Heart left ventricle (tissue), 16 donors: ENCODE measurements around the gene RS1. TPM values are rescaled to one million over a fixed set of nuclear protein-coding genes. Genes with fewer than 3 reads are reported as not detected.

Experiments used
- ATAC-seq, 4 donors: fragments of 200-7000 bp; cut with Tn5 transposase; one replicate each; pipeline ENCODE4 v1.9.1; 2020 to 2022; ENCODE audit warnings: moderate library complexity in 4 of 4, mild to moderate bottlenecking in 3 of 4, moderate number of reproducible peaks in 1 of 4
- DNase-seq, 5 donors: peaks; one replicate each; pipeline ENCODE4 v3.0.0-alpha.2; 2020
- H3K27ac ChIP-seq, 12 donors: fragments of 200-600 bp; sonication (generic) in 4 of 12; one replicate each; pipeline versions ENCODE4 v1.5.0 to v1.8.0; 2016 to 2022; ENCODE audit warnings: mild to moderate bottlenecking in 2 of 12
- H3K27me3 ChIP-seq, 9 donors: fragments of 200-600 bp; sonication (generic) in 2 of 9; one replicate each; pipeline versions ENCODE4 v1.5.1 to v1.8.0; 2016 to 2022; ENCODE audit warnings: mild to moderate bottlenecking in 3 of 9
- H3K36me3 ChIP-seq, 9 donors: fragments of 200-600 bp; sonication (generic) in 2 of 9; one replicate each; pipeline versions ENCODE4 v1.5.0 to v1.8.0; 2018 to 2022; ENCODE audit warnings: mild to moderate bottlenecking in 2 of 9
- H3K4me1 ChIP-seq, 12 donors: fragments of 200-600 bp; sonication (generic) in 4 of 12; one replicate each; pipeline versions ENCODE4 v1.5.0 to v1.8.0; 2016 to 2022; ENCODE audit warnings: mild to moderate bottlenecking in 3 of 12
- H3K4me3 ChIP-seq, 12 donors: fragments of 200-600 bp; sonication (generic) in 4 of 12; one replicate each; pipeline versions ENCODE4 v1.5.0 to v1.8.0; 2017 to 2022; ENCODE audit warnings: mild to moderate bottlenecking in 9 of 12, moderate library complexity in 4 of 12
- H3K9me3 ChIP-seq, 12 donors: fragments of 200-600 bp; sonication (generic) in 4 of 12; one replicate each; pipeline versions ENCODE4 v1.5.0 to v1.8.0; 2016 to 2022; ENCODE audit warnings: mild to moderate bottlenecking in 1 of 12
- POLR2A ChIP-seq, 2 donors: fragments of 450-650 bp; IDR thresholded peaks; one replicate each; pipeline ENCODE4 v1.6.1; 2017; ENCODE audit warnings: antibody characterized with exemption in 2 of 2, mild to moderate bottlenecking in 2 of 2, moderate library complexity in 2 of 2
- WGBS, 4 donors: extraction: QIAGEN DNeasy Blood & Tissue Kit in 2 of 4; methylation state at CpG; one replicate each; pipeline versions ENCODE4 v1.1.5 to v1.1.7; 2013 to 2018; 5-methylcytosine and 5-hydroxymethylcytosine counted together
- intact Hi-C, 10 donors: fragments of 100-400 bp; cut with DNase I; formaldehyde crosslinking; loops; one replicate each; pipeline versions ENCODE4 v1.11.1 to v1.14.2; 2022
- polyA plus RNA-seq, 2 donors: library from polyadenylated mRNA; stranded (reverse); fragments of 200-250 nt; gene quantifications; one replicate each; pipeline ENCODE4 v1.2.3, GENCODE V29; 2013
- total RNA-seq, 9 donors: library from RNA; depleted of rRNA in 2 of 9; stranded (reverse); fragments of >200 nt in 2 of 9; fragmentation: NEBNext Ultra II Directional in 3 of 9; extraction: Animal tissue kit (Norgen Biotek cat#: 25700) in 3 of 9; gene quantifications; one replicate each; pipeline versions ENCODE4 v1.1.0 to v1.2.4, GENCODE V29; 2016 to 2023
- TF ChIP-seq, protein P1 (sequence below), 12 donors: fragments of 200-600 bp; sonication (generic) in 4 of 12; IDR thresholded peaks; one replicate each; pipeline versions ENCODE4 v1.5.0 to v1.8.0; 2018 to 2022; ENCODE audit warnings: antibody characterized with exemption in 12 of 12, mild to moderate bottlenecking in 5 of 12
- donor health status: ischemic (EF 13 %, LVEDD 7.1; RV severe dilation, severe dysfunction).
- donor health status: healthy with polysubstance abuse.
- donor health status: DM: no; HTN: yes; CAD: no.
- donor health status: DM: no; HTN: no; CAD: no.
- donor health status: ischemic (EF 25% LVEDD 6.9; RV normal size, moderate dysfunction).
- donor health status: ischemic (EF 25% LVEDD 5.7; RV mildly dilated, moderate dysfunction).
- donor health status: healthy.
- donor health status: DM: yes; HTN: yes; CAD: no.
- donor health status: ischemic (EF 35%, LVEDD 5.7; RV mildly dilated, moderate dysfunction).
- donor health status: nonischemic (EF 11% LVEDD 7.7; RV severe dilation, severe dysfunction).
- donor health status: DM: yes; HTN: yes; CAD: no.
- donor health status: PGD.
- donor health status: ischemic (EF 29% LVEDD 5.4; RV normal size, mild dysfunction).
- donor health status: nonischemic (EF 23%, LVEDD 6.1; RV moderate dilation, normal function).

Gene RS1
- total and polyA plus RNA-seq, 11 donors = not detected

DNA sequence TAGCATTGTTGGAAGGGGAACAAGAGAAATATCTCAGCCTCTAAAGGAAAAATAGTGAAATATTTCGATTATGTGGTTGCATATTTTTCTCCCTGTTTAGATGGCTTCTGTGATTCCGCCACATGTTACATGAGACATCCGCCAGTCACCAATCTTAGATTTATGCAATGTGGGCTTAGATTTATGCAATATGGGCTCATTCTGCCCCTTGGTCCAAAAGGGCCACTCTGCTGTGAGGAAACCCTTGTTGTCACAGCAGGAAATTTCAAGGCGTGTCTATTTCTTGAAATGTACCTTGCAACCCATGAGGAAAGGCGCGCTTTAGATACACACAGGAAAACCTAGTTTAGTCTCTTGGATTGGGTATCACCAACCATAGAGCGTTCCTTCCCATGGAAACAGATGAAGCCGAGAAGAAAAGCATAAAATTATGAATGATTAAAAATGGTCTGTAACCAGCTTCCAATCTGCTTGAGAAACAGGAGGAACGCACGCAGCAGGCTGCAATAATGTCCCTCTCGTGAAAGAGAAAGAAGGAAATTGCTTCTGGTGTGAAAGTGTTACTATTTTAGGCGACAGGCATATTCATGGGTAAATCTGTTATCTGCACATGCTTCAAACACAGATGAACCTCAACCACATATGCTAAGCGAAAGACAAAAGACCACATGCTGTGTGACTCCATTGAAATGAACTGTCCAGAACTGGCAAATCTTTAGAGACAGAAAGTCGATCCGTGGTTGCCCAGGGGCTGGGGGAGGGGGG is 3.7 kb downstream of the RS1 start:
- DNase-seq (no peak), ATAC-seq (no peak)
- Histone ChIP-seq H3K4me1 (no peaks in the 10 kb centered on the region), H3K27ac (no peak overlapping the region), H3K36me3 (no peaks in the 10 kb centered on the region), H3K4me3 (peak overlapping the region in 1 of 12 donors; percentile 3), H3K27me3 (no peaks in the 10 kb centered on the region), H3K9me3 (no peaks in the 10 kb centered on the region)
- intact Hi-C loops = no loop called here
- 58 to 70% (median 63%) methylated on average over 15 of the region's 15 CpGs for WGBS, 4 donors
- TF ChIP-seq, protein P1, sequence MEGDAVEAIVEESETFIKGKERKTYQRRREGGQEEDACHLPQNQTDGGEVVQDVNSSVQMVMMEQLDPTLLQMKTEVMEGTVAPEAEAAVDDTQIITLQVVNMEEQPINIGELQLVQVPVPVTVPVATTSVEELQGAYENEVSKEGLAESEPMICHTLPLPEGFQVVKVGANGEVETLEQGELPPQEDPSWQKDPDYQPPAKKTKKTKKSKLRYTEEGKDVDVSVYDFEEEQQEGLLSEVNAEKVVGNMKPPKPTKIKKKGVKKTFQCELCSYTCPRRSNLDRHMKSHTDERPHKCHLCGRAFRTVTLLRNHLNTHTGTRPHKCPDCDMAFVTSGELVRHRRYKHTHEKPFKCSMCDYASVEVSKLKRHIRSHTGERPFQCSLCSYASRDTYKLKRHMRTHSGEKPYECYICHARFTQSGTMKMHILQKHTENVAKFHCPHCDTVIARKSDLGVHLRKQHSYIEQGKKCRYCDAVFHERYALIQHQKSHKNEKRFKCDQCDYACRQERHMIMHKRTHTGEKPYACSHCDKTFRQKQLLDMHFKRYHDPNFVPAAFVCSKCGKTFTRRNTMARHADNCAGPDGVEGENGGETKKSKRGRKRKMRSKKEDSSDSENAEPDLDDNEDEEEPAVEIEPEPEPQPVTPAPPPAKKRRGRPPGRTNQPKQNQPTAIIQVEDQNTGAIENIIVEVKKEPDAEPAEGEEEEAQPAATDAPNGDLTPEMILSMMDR (IDR thresholded peaks at IDR 0.05) = no peak
- no peak for TF ChIP-seq POLR2A (IDR thresholded peaks at IDR 0.05)

DNA sequence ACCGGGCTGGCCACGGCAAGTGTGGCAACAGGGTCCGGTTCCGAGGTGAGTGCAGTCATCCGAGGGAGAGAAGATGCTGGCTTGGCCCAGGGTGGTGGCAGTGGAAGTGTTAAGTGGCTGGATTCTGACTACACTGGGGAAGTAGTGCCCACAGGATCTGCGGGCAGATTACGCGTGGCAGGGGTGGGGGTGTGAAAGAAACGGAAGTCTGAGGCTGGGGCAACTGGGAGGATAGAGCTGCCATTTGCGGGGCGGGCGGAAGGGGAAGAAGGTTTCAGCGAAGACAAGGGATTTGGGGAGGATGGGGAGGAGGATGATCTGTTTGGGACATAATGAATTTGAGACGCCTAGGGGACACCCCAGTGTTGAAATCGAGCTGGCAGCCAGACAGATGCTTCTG is 5.3 kb downstream of the RS1 start:
- ATAC-seq (no peak), DNase-seq (peak in 2 of 5 donors; percentile 20 to 30)
- Histone ChIP-seq H3K9me3 (no peaks in the 10 kb centered on the region), H3K4me1 (no peaks in the 10 kb centered on the region), H3K4me3 (no peak overlapping the region), H3K27me3 (no peaks in the 10 kb centered on the region), H3K27ac (no peak overlapping the region), H3K36me3 (no peaks in the 10 kb centered on the region)
- WGBS, 4 donors = 82 to 90% (median 87%) methylated on average over 15 of the region's 15 CpGs
- intact Hi-C loops = no loop called here
- TF ChIP-seq, protein P1 (IDR thresholded peaks at IDR 0.05) = no peak
- TF ChIP-seq POLR2A (IDR thresholded peaks at IDR 0.05) = no peak

DNA sequence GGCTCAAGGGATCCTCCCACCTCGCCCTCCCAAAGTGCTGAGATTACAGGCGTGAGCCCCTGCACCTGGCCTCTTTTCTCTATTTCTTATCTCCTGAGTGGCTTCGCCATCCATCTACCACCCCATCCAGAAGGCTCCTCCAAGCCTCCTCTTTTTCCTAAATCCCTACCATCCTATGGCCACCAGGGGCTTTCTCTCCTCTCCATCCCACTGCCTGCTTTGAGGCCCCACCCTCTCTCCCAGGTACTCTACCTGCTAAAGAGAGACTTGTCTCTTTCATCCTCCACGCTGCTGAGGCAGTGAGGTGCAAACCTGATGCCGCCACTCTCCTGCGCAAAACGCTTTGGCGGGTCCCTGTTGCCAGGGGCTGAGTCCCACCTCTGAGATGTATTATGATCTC is 7.0 kb downstream of the RS1 start:
- ATAC-seq = no peak
- WGBS, 4 donors = 78 to 89% (median 86%) methylated on average over 8 of the region's 8 CpGs
- no peak for TF ChIP-seq POLR2A (IDR thresholded peaks at IDR 0.05)
- TF ChIP-seq, protein P1 (IDR thresholded peaks at IDR 0.05) = no peak
- Histone ChIP-seq H3K36me3 (no peaks in the 10 kb centered on the region), H3K27ac (no peak overlapping the region), H3K27me3 (no peaks in the 10 kb centered on the region), H3K4me3 (no peak overlapping the region), H3K4me1 (no peaks in the 10 kb centered on the region), H3K9me3 (no peaks in the 10 kb centered on the region)
- DNase-seq = no peak
- intact Hi-C loops = no loop called here

DNA sequence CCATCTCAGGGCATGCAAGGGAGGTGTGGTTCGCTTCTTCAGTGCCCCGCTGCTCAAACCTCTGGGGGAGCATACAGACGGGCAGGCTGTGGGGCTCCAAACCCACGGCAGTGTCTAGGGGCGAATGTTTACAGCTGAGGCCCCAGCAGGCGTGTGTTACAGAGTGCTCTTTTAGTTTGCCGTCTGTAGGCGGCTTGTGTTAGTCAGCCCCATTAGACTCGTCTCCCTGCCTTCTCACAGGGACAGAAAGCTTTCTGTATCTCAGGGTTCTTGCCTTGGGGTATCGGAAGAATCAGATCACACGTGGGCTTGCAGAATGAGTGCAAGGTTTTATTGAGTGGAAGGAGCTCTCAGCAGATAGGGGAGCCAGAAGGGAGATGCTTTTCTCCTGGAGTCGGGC is 10.6 kb downstream of the RS1 start:
- intact Hi-C loops = no loop called here
- WGBS, 4 donors = 76 to 93% (median 90%) methylated on average over 12 of the region's 12 CpGs
- no peak for ATAC-seq
- Histone ChIP-seq H3K4me1 (no peaks in the 10 kb centered on the region), H3K36me3 (no peaks in the 10 kb centered on the region), H3K4me3 (no peak overlapping the region), H3K9me3 (no peaks in the 10 kb centered on the region), H3K27me3 (no peaks in the 10 kb centered on the region), H3K27ac (no peak overlapping the region)
- DNase-seq = no peak
- TF ChIP-seq, protein P1 (IDR thresholded peaks at IDR 0.05) = no peak
- no peak for TF ChIP-seq POLR2A (IDR thresholded peaks at IDR 0.05)
